Measurements from ENCODE around the gene CLCF1.

DNA sequence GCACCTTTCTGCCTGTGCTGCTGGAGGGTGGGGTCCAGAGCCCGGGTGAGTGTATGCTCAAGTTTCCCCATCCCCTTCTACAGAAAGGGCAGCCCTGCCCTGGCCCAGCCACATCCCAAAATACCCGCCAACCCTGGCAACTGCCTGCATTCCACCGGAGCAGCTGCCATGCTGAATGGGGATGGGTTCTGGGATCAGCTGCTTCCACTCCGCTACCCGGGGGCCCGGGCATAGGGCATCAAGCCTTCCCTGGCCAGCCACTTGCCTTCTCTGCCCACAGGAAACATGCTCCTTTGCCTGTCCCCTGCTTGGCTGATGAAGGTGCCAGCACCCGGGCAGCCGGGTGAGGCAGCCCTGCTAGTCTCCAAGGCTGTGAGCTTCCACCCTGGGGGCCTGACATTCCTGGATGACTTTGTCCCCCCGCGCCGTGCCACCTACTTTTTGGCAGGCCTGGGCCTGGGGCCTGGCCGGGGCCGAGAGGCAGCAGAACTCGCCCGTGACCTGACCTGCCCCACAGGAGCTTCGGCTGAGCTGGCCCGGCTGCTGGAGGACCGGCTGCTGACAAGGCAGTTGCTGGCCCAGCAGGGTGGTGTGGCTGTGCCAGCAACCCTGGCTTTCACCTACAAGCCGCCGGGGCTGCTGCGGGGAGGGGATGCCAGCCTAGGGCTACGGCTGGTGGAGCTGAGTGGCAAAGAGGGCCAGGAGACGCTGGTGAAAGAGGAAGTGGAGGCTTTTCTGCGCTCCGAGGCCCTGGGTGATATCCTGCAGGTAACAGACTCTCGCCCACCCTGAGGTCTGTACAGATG, 45.3 kb upstream of the CLCF1 start:
- no peak for TF ChIP-seq CTCF (conservative IDR thresholded peaks at IDR 0.05; ENCODE audit: low read length)
- TF ChIP-seq EZH2phosphoT487 (IDR thresholded peaks at IDR 0.05; ENCODE audit: borderline replicate concordance): no peak
